Inferior parietal cortex (tissue), 1 donor: ENCODE data around the gene SLC2A10.

Source experiments
- DNase-seq: peaks from one replicate; pipeline ENCODE4 v3.0.0-alpha.2; 2016; ENCODE audit errors: extremely low spot score

The SLC2A10 gene

DNA sequence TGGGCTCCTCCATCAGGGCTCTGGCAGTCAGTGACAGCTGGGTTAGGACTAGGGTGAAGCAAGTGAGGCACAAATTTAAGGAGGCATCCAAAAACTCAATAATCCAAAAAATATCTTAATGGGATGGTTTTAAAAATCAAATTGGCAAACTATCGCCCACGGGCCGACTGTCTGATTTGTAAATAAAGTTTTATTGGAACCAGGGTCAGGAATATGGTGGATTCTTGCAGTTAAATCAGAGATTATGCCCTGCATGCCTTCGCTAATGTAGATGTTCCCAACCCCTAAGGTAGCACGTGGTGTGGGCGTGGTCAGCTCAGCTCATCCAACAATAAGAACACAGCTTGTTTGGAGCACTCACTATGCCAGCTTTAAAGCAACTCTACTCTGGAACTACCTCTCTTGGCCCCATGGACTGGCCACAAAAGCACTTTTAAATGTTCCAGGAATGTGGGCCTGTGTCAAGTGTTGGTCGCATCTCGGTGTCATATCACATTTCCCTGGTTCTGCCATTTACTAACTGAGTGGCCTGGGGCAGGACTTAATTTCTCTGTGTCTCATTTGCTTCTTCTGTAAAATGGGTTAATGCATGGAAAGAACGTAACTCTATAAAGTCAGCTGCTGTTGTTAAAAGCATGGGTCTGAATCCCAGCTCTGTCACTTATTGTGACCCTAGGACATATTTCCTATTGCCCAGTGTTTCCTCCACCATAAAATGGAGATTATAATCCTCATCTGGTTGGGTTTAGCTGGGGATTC lies 27.2 kb upstream of the SLC2A10 start:
- DNase-seq: no peak

GRCh38 chr20:46683011-46683667 lies 26.3 kb upstream of the SLC2A10 start:
- DNase-seq: no peak

DNA sequence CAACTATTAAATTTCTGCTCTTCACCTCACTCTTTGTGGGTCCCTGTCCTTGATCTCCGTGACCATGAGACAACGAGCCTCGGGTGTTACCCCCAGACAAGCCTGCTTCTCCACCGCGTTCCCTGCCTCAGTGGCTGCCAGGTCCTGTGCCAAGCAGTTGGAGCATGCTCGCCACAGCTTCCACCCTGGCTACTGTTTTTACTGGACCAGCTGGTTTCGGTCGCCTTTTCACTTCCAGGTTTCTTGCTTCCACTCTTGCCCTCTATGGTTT lies 25.8 kb upstream of the SLC2A10 start:
- no peak for DNase-seq

DNA sequence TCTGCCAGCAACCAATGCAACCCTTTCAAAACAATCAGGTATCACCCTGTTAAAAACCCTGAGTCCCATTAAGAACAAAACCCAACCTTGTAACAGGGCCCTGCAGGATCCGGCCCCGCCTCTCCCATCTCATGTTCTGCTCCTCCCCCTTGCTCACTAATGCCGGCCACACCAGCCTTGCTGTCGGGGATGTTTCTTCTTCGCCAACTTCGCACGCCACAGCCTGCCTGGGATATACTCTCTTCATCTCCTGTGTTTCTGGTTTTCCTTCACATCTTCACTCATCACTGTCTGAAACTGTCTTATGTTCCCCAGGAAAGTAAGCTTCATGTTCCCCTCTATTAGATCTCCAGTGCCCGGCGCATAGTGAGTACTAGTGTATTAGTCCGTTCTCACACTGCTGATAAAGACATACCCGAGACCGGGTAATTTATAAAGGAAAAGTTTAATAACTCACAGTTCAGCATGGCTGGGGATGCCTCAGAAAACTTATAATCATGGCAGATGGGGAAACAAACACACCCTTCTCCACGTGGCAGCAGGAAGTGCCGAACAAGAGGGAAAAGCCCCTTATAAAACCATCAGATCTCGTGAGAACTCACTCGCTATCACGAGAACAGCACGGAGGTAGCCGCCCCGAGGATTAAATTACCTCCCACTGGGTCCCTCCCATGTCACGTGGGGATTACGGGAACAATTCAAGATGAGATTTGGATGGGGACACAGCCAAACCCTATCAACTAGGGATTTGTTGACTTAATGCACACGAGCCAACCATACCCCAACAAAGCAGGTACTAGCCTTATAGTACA lies 25.3 kb upstream of the SLC2A10 start:
- DNase-seq: peak; percentile 18

DNA sequence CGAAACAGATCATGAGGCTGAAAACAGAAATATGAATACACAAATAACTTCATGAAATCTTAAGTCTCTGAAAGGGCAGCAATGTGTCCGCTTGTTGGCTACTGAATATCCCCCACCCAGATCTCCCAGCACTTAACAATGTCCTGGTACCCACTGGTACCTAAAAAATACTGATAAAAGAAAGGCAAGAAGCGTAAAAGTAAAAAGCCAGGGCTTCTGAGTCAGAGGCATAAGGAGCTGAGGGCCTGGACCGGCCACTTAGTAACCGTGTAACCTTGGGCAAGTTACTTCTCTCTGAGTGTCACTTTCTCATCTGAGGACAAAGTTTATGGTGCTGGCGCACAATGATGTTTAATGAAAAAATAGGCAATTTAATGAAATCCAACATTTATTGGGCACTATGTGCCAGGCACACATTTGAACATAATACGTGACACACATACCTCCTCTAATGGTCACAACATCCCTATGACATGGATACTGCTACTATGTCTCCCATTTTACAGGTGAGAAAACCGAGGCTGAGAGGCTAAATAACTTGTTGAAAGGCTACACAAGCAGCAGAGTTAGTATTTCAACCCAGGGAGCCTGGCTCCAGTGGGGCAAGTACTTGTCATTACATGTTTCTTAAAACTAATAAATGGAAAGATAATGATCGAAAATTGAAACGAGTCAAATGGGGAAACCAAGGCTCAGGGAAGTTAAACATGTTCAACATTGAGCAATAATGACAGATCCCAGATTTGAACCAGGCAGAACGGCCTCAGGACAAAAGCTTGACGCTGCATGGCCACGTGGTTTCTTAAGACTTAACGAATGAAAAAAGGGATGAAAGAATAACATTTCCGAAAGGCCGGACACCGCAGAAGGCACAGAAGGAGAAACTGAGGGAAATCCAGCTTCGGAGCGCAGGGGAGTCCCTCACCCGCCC lies 21.0 kb upstream of the SLC2A10 start:
- peak; percentile 31 for DNase-seq

DNA sequence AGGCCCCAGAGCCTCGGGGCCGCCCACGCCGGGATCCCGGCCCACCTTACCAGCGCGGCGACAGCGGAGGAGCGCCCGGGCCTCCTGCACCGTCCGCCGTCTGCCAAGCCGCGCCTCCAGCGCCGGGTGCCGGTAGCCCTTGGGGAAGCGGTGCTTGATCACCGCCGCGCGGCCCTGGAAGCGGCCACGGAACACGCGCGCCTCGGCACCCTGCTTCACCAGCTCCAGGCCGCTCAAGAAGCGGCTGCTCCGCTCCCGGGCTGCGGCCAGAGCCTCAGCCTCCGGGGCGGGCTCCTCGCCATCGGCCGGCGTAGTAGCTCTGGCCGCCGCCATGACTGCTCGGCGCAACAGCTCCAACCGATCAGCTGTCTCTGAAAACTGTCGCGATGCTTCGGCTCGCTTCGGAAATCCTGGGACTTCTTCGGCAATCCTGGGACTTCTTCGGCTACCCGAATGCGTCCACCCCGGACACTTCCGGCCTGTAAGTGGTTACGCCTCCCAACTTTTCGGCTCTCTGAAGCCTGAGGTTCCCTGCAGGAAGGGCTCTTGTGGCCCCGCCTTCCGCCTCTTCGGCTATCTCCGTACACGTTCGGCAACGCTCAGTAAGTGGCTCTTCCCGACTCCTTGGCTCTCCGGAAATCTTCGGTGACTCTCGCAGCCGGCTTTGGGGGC lies 20.2 kb upstream of the SLC2A10 start, which contains the start of gene TP53RK:
Gene TP53RK, minus strand, starts transcription at position 363 of the 672 bp plus-strand sequence. Its CDS starts 30 bp downstream, at position 333.
- DNase-seq: peak; percentile 97

GRCh38 chr20:46689754-46690085 lies 19.7 kb upstream of the SLC2A10 start:
- DNase-seq: no peak

DNA sequence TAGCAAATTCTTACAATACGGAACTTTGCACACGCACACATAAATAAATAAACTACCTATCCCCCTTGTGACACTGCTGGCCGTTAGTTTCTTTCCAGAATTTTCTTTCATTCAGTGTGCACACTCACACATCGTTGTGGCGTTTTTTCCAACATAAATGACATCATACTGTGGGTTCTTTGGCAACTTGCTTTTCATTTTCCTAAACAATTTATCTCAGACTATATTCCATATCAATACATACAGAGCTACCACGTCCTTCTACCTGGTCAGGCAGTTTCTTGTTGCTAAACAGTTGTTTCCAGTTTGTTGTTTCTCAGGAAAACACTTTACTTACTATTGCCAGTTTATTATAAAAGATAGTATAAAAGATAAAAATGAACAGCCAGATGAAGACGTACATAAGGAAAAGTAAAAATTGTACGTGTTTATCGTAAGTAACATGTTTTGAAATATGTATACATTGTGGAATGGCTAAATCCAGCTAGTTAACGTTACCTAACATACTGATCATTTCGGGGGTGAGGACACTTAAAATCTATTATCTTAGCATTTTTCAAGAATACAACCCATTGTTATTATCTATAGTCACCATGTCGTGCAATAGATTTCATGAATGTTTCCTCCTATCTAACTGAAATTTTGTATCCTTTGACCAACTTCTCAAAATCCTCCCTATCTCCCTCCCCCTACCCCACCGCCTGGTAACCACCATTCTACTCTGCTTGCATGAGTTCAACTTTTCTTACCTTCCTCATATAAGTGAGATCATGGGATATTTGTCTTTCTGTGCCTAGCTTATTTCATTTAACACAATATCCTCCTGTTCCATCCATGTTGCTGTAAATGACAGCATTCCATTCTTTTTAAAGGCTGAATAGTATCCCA lies 19.0 kb upstream of the SLC2A10 start:
- DNase-seq: peak; percentile 7

DNA sequence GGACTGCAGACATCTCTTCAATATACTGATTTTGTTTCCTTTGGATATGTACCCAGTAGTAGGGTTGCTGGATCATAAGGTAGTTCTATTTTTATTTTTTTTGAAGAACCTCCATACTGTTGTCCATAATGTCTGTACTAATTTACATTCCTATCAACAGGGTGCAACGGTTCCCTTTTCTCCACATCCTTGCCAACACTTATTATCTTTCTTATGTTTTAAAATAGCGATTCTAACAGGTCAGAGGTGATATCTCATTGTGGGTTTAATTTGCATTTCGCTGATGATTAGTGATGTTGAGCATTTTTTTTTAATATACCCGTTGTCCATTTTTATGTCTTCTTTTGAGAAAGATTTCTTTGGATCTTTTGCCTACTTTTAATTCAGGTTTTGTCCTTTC lies 18.3 kb upstream of the SLC2A10 start:
- no peak for DNase-seq

- DNase-seq: peak; percentile 54
Measured at GRCh38 chr20:46694484-46694883, 15.0 kb upstream of the SLC2A10 start.

- peak; percentile 23 for DNase-seq
Measured at GRCh38 chr20:46695892-46696291, 13.6 kb upstream of the SLC2A10 start.

GRCh38 chr20:46696791-46697279 lies 12.6 kb upstream of the SLC2A10 start:
- no peak for DNase-seq

- no peak for DNase-seq
Measured at GRCh38 chr20:46698788-46699187, 10.7 kb upstream of the SLC2A10 start.

GRCh38 chr20:46699651-46700359 lies 9.6 kb upstream of the SLC2A10 start:
- no peak for DNase-seq

DNA sequence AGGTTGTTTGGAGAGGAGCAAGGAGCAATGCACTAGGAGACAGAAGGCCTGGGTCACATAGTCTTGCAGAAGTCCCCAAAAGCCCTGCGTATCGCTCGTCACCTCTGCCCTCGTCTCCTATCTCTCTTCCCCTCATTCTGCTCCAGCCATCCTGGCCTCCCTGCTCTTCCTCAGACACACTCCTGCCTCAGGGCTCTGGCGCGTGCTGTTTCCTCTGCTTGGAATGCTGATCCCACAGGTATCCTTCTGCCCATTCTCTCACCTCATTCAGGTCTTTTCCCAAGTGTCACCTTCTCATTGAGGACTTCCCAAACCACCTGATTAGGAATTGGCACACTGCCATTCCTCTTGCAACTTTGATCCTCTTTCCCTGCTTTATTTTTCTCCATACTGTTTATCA lies 9.0 kb upstream of the SLC2A10 start:
- DNase-seq: no peak

GRCh38 chr20:46701057-46701456 lies 8.4 kb upstream of the SLC2A10 start:
- no peak for DNase-seq

GRCh38 chr20:46701556-46701955 lies 7.9 kb upstream of the SLC2A10 start:
- no peak for DNase-seq

DNA sequence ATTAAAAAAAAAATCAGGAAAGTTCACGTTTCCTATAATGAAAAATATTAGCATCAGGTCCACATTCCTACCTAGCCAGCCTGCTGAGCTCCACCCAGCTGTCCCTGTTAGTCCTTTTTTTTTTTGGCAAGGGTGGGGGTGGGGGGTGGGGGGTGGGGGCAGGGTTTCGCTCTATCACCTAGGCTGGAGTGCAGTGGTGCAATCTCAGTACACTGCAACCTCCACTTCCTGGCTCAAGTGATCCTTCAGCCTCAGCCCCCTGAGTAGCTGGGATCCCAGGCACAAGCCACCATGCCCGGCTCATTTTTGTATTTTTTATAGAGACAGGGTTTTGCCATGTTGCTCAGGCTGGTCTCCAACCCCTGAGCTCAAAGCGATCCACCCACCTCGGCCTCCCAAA lies 7.5 kb upstream of the SLC2A10 start:
- no peak for DNase-seq

- DNase-seq: no peak
Measured at GRCh38 chr20:46702447-46703203, 6.8 kb upstream of the SLC2A10 start.
